OCI-M1 (cell line): ENCODE measurements around the gene EYA2.
A peak's percentile ranks its signal among the peaks of the same experiment; 100 is the strongest.
"Not testable (repeated sequence)": the region's sequence is repeated elsewhere in the genome, so short reads cannot be mapped to it uniquely, and the experiment has no call there.

ENCODE experiments used
- DNase-seq: peaks from one replicate; lab custom pipeline; 2025; lab: John Stamatoyannopoulos, UW

EYA2 gene

DNA sequence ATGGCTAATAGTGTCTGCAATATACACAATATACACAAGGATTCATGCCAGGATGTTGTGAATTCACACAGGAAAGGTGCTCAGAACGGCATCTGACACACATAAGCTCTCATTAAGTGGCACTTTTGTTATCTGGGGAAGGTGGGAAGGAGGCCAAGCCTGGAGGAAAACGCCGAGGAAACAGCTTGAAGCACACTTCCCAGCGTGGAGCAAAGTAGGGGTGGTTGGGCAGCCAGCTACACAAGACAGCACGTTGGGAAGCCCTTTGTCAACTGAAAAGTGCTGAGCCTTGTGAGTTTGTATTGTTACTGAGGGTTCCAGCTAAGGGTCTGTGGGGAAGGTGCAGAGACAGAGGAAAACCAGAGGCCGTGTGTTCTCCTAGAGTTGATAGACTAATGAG is 280.9 kb downstream of the EYA2 start:
- no peak for DNase-seq

DNA sequence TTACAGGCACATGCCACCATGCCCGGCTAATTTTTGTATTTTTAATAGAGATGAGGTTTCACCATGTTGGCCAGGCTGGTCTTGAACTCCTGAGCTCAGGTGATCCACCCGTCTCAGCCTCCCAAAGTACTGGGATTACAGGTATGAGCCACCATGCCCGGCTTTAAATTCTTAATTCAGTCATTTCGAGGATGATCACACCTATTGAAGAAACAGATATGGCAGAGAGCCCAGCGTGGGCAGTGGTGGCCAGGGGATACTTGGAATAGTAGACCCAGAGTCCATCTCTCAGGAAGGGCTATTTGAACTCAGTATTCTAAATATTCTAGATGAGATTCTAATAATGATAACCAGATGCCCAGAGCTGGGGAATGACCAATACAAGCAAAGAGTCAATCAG is 281.6 kb downstream of the EYA2 start:
- not testable (repeated sequence) for DNase-seq

DNA sequence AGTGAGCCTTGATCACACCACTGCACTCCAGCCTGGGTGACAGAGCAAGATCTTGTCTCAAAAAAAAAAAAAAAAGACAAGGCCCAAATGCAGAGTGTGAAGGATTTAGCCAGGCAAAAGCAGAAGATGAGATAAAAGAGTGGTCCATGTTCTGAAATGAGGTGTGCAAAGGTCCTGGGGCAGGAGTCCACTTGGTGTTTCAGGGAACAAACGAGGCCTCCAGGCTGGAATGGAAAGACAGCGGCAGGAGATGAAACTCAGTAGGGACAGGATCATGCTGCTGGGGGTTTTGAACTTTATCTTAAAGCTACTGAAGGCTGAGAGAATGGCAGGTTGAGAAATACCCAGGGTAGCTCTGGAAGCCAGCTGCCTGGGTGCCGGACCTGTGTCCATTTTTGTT is 283.6 kb downstream of the EYA2 start:
- no peak for DNase-seq

DNA sequence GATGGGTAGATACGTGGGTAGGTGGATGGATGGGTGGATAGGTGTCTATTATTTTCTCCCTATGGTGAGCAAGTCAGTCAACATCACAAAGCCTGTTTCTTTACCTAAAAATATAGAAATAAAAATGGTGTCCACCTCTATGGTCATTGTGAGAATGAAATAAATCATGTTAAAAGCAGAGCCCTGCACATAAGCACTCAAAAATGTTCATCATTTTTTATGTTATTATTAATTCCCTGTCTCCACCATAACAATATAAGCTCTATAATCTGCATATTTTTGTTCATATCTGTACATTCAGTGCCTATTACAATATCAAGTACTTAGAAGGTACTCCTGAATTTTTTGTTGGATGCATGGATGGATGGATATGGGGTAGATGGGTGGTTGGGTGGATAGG is 284.2 kb downstream of the EYA2 start:
- DNase-seq = no peak

DNA sequence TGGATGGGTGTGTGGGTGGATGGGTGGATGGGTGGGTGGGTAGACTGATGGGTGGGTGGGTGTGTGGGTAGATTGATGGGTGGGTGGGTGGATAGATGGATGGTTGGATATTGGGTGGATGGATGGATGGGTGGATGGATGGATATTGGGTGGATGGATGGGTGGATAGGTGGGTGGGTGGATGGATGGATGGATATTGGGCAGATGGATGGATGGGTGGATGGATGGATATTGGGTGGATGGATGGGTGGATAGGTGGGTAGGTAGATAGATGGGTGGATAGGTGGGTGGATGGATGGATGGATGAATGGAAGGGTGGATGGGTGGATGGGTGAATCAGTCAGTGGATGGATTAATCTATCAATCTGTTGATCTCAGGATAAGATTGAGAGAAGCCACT is 284.6 kb downstream of the EYA2 start:
- DNase-seq = no peak

DNA sequence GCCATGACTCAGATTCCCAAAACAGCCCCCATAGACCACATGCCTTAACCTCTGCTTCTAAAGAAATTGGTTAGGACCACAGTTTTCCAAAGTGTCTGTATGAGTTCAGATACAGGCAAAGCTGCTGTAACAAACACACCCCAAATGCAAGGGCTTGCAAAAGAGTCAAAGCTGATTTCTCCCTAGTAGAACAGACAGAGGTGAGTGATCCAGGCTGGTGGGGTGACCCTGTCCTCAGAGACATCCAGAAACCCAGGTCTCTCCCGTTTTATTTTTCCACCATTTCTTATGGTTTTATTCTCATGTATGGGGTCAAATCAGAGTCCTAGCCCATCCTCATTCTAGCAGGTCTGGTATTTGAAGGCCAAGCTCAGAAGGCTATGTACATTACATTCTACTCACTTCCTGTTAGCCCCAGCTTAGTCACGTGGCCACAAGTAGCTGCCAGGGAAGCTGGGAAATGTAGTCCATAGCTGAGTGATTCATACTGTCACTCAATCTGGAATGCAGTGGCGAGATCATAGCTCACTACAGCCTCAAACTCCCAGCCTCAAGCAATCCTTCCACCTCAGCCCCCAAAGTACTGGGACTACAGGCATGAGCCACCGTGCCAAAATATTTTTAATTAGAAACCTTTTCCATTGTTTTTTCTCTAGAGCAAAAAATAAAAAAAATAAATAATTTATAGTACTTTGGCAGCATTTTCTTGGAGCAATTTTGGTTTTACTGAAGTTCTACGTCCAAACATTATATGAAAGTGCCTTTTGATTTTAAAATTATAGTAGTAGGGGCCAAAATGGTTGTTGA is 286.6 kb downstream of the EYA2 start:
- peak; percentile 84 for DNase-seq

DNA sequence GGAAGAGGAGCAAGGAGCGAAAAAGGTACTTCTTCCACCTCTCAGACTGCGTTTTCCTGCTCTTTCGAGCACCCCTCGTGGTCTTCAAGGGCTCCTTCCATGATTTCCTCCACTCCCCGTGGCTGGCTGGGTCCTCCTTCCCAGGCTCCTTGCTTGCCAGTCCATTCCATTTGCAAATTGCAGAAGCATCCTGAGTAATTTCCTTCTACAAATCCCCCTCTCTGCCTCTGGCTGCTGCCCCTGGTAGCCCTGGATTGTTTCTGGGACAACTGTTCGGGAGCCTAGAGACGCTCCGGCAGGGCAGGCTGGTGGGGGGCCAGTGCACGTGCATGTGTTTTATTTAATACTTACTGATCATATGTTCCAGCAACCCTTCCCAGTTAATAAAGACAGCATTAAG is 288.7 kb downstream of the EYA2 start:
- DNase-seq = no peak

DNA sequence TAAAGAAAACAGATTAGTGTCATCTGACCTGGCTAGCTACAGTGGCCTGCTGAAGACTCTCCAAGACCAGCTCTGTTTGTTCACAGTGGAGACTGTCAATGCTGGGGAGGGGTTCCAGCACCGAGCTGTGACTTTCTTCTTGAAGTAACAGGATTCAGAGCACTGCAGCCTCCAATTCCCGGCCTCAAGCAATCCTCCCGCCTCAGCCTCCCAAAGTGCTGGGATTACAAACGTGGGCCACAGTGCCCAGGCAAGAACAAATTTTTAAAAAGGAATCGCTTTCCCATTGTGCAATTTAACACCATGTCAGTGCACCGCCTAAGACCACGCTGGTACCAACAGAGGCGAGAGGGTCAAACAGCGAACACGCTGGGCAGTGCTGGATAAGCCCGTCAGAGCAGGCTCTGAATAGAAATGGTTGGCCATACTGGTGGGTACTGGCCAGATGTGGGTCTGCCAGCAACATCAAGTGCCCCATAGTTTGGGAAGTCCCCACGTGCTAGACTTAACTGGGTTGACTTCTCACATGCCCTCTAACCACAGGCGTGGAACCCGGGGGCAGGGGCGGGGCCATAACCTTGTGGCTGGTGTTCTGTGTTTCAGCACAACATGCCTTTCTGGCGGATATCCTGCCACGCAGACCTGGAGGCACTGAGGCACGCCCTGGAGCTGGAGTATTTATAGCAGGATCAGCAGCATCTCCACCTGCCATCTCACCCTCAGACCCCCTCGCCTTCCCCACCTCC is 293.0 kb downstream of the EYA2 start:
- no peak for DNase-seq

DNA sequence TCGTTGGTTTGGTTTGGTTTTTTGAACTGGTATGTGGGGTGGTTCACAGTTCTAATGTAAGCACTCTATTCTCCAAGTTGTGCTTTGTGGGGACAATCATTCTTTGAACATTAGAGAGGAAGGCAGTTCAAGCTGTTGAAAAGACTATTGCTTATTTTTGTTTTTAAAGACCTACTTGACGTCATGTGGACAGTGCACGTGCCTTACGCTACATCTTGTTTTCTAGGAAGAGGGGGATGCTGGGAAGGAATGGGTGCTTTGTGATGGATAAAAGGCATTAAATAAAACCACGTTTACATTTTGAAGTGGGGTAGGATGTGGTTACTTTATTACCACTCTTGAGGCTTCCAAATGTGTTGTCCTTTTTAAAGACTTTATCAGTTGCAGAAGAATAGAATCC is 293.9 kb downstream of the EYA2 start:
- no peak for DNase-seq

DNA sequence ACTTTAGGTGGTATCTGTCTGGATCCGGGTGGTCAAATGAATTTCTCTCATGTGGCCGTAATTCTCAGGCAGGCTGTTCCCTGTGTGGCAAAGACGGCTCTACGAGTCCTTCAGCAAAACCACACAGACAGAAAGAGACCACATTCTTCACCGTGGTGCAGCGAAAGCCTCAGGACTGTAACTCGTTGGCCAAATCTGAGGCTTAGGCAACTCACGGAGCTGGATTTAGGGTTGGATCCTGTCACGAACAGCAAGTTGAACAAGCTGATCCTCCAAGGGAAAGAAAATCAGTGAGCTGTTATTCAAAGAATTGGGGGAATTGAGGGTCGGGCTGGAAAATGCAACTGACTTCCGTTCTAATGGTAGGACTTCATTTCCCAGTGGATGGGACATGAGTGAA is 294.4 kb downstream of the EYA2 start:
- peak; percentile 24 for DNase-seq

DNA sequence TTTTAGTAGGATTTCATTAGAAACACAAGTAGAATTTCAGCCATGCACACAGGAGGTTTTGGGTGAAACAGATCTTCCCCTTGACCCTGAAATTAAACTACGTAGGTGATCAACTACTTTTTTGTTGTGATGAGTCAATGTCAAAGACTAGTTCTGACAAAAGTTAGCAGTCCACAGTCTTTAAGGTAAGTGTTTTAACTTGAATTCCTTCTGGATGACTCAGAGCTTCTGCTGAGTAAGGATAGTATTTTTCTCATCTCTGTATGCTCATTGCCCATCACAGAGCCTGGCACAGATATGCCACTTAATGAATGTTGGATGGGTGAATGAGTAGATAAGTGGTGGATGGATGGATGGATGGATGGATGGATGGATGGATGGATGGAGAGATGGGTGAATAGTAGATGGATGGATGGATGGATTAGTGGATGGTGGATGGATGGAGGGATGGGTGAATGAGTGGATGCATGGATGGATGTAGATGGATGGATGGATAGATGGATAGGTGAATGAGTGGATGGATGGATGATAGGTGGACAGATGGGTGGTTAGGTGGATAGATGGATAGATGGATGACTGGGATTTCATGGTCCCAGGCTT is 296.5 kb downstream of the EYA2 start:
- DNase-seq = no peak

DNA sequence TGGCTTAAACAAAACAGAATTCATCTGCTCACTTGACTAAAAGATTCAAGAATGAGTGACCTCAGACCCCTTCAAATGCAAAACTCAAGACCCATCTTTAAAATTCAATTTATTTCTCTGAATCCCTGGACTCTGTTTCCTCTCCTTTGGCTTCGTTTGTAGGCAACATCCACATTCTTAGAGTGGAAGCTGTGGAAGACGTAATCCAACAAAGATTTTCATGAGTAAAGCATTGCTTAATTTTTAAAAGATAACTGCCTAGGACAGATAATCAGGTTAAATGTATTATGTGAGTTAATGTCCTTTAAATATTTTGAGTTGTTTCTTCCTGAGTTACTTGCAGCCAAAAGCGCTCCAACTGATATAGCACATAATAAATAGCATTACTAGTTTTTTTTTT is 297.3 kb downstream of the EYA2 start:
- no peak for DNase-seq

DNA sequence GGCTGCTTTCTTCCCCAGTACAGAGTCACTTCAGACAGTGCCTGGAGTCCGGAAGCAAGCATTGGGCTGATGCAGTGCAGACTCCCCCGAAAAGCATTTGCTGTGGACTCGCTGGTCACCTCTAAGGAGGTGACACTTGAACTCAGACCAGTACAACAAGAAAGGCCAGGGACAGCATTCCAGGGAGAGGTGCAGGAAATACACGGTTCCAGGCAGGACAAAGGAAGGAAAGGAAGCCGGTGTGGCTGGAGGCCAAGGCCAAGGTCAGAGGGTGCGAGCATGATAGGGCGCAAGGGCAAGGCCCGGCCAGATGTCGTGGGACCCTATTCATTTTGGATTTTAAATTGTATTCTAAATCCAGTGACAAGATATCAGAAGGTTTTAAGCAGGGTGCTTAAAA is 300.9 kb downstream of the EYA2 start:
- DNase-seq = no peak

DNA sequence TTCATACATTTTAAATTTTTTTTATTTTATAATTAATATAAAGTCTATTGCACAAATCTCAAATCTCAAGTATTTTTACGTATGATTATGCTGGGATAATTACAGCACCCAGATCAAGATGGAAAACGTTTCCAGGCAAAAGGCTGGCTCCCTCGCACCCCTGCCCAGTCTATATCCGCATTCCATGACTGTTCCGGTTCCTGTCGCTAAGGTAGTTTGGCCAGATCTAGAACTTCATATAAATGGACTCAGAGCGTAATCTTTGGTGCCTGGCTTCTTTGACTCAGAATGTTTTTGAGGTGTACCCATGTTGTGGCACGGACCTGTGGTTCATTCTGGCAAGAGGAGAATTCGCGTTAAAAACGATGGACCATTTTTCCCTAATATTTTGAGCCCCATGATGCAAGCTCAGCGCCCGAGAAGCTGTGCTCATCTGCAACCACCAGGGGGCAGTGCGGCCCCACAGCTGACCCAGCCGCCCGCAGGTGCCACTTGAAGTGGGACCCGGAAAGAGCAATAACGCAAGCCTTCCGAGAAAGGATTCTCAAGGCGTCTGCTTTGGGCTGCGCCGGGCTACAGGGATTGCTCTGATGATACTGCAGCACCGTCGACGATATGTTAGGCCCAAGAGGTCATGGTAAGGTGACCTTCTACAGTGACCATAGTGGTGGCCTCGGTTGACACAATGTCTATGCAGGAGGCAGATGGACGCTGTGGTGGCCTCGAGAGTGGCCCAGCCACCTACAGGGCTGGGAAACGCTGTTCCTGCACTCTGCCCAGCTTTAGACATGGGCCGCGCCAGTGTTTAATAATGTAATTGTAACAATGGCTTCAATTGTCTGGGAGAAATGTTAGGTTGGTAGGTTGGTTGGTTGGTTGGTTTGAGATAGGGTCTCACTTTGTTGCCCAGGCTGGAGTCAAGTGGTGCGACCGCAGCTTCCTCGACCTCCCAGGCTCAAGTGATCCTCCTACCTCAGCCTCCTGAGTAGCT is 301.7 kb downstream of the EYA2 start:
- DNase-seq = peak; percentile 87

DNA sequence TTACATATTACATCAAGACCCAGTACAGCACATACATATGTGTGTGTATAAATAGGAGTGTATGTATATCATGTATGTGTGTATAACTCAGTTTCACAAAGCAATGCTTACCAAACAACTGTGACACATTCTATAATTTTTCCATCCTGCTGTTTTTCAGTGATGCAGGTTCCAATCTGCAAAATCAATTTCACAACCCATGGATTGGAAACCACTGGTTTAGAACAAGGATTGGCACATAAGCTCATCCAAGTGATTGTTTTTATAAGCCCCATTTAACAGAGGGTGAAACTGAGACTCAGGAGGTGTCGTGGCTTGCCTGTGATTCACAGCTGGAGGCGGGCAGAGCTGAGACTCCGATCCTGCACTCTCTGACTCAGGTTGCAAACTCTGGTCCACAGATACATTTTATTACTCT is 303.6 kb downstream of the EYA2 start:
- no peak for DNase-seq

DNA sequence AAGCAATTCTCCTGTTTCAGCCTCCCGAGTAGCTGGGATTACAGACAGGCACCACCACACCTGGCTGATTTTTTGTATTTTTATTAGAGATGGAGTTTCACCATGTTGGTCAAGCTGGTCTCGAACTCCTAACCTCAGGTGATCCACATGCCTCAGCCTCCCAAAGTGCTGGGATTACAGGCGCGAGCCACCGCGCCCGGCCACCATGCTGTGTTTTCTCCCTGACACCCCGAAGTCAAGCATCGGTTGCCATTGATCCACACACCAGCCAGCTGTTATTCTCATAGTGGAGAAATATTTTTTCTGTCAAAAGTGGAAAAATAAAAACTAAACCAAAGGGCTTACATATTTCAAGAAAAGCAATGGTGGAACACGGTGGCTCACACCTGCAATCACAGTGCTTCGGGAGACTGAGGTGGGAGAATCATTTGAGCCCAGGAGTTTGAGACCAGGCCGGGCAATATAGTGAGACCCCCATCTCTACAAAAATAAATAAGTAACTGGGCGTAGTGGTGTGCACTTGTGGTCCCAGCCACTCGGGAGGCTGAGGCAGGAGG is 304.4 kb downstream of the EYA2 start:
- DNase-seq = no peak

DNA sequence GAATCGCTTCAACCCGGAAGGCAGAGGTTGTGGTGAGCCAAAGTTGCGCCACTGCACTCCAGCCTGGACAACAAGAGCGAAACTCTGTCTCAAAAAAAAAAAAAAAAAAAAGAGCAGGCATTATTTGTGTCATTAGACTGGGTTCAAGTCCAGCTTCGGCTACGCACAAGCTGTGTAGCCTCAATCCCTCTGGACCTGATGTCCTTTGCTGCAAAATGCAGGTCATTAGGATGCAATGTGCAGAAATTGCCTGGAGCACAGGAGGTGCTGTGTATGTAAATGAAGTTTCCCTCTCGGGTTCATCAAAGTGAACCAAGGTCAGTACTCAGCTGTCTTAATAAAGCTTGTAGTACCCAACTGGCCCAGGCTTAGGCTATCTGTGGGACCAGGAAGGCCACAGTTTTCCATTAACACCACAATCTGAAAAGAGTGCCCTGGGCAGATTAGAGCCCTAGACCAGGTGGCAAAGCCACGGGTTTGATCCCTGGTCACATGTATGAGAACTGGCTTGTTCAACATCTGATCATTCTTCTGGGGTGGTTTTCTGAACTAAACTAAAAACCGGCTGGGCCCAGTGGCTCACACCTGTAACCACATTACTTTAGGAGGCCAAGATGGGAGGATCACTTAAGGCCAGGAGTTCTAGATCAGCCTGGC is 306.6 kb downstream of the EYA2 start:
- DNase-seq = peak; percentile 30

DNA sequence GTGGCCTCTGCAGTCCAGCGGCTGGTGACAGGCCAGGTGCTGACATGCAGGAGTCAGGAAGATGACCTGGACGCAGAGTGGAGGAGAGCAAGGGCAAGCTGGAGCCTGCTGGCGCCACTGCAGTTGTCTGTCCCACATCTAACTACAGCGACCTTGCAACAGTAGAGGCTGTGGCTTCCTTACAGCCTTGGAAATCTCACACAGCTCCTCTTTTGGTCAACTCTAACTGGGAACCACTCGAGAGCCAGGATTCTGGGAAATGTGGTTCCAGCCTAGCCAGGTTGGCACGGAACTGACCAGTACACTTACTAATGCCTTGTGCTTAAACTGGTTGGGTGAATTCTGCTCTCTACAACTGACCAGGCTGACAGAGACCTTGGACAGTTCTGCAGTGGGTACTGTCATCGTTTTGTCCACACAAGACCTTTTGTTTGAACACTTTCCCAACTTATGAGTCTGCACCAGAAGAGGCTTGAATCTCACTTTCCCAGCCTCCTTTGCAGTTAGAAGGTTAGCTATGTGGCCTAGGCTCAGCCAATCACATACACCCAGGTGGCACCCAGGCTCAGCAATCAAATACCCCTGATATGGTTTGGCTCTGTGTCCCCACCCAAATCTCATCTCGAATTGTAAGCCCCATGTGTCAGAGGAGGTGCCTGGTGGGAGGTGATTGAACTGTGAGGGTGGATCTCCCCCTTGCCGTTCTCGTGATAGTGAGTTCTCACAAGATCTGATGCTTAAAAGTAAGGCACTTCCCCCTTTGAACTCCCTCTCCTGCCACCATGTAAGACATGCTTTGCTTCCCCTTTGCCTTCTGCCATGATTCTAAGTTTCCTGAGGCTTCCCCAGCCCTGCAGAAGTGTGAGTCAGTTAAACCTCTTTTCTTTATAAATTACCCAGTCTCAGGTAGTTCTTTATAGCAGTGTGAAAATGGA is 308.4 kb downstream of the EYA2 start:
- DNase-seq = peak; percentile 55

DNA sequence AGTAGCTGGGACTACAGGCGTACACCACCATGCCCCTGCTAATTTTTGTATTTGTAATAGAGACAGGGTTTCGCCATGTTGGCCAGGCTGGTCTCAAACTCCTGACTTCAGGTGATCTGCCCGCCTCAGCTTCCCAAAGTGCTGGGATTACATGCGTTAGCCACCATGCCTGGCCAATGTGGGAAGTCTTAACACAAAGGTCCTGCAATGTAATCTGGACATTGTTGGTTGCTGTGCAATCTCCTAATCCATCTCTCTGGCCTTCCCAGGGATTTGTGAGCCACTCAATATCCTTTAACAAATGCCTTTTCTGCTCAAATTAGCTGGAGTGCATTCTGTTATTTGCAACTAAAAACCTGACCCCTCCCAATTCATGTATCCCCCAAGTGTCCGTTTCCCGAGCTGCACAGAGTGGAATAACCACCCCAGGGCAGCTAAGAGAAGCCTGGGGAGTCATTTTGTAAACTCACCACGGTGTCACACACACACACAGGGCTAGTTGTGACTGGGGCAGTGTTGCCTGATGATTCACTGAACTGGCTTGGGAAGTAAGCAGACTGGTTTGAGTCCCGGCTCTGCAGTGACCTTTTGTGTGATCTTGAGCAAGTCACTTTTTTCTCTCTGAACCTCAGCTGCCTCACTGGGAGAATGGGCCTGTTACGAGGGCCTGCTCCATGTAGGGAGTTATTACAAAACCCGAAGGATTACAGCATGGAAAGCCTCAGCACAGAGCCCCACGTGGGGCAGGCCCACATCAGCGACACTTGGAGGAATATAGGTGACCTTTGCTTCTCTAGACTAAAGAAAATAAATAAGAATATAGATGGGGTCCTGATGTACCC is 309.6 kb downstream of the EYA2 start:
- DNase-seq = no peak
